ENCODE measurements around the gene IQSEC1. TPM values are rescaled to one million over a fixed set of nuclear protein-coding genes. Genes with fewer than 3 reads are reported as not detected.

IQSEC1 gene
- total RNA-seq, 1 experiment from 2014 or later, result 13.0 TPM

DNA sequence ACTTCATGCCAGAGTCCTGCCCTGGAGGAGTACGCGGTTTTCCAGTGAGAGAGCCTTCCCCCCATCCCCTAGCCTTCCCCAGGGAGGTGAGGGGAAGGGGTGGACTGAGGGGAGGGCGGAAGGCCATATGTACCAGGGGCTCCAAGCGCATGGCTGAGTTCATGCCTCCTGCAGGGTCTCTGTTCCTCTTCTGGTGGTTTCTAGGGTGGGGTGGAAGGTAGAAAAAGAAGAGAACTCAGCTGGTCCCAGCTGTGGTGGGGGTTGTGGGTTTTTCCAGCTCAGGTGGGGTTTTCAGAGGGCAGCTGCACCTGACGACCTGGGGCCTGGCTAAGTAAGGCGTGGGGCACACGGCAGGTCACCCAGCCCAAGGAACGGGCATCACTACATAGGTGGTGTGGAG, 10.7 kb upstream of the IQSEC1 start:
- DNase-seq (ENCODE audit: low spot score), result no peak
- CTCF ChIA-PET, result no interaction called here

DNA sequence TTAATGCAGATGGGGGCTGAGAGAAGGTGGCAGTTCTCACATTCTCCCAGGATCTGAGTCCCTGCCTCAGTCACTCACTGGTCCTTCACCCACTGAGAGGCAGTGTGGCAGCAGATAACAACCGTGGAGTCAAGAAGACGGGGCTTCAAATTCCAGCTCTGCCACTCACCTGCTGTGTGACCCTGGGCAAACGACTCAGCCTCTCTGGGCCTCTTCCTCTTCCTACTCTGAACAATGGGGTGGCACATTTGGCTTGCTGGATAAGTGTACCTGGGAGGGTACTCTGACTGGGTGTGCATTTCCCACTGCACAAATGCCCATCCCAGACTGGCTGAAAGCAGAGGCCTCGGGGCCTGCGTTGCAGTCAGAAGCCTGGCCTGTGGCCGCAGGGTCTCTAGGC, 10.0 kb upstream of the IQSEC1 start:
- H3K9me3 ChIP-seq (ENCODE audit: low read depth, low read length, poor library complexity, severe bottlenecking), result no peaks in the 10 kb centered on the region
- ChIA-PET POLR2A (ENCODE audit: low non-redundant PET) (no interaction called here), CTCF (no interaction called here)
- BruUV-seq (replicated peaks), result no TSS peak
- no peaks in the 10 kb centered on the region for H3K4me1 ChIP-seq (ENCODE audit: insufficient read depth, low read length, poor library complexity, severe bottlenecking)
- H3K36me3 ChIP-seq (ENCODE audit: insufficient read depth, low read length, poor library complexity, severe bottlenecking), result no peaks in the 10 kb centered on the region
- H3K27ac ChIP-seq (ENCODE audit: low read depth, low read length, poor library complexity, severe bottlenecking), result no peak overlapping the region
- DNase-seq (ENCODE audit: low spot score), result no peak
- peaks cover 4% of the 10 kb centered on the region for H3K27me3 ChIP-seq (replicated peaks; ENCODE audit: insufficient read depth, low read depth, low read length, poor library complexity)
- no peak overlapping the region for H3K4me3 ChIP-seq (ENCODE audit: low read depth, low read length, poor library complexity, severe bottlenecking)
- intact Hi-C loops (cut with micrococcal nuclease; ENCODE audit: unreplicated experiment), result no loop called here
- TF ChIP-seq, protein P1, sequence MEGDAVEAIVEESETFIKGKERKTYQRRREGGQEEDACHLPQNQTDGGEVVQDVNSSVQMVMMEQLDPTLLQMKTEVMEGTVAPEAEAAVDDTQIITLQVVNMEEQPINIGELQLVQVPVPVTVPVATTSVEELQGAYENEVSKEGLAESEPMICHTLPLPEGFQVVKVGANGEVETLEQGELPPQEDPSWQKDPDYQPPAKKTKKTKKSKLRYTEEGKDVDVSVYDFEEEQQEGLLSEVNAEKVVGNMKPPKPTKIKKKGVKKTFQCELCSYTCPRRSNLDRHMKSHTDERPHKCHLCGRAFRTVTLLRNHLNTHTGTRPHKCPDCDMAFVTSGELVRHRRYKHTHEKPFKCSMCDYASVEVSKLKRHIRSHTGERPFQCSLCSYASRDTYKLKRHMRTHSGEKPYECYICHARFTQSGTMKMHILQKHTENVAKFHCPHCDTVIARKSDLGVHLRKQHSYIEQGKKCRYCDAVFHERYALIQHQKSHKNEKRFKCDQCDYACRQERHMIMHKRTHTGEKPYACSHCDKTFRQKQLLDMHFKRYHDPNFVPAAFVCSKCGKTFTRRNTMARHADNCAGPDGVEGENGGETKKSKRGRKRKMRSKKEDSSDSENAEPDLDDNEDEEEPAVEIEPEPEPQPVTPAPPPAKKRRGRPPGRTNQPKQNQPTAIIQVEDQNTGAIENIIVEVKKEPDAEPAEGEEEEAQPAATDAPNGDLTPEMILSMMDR (conservative IDR thresholded peaks at IDR 0.05; ENCODE audit: low read depth, low read length), result no peak
- no peak for TF ChIP-seq EZH2 (IDR thresholded peaks at IDR 0.05; ENCODE audit: borderline replicate concordance, low read depth, low read length, poor library complexity, severe bottlenecking)

More for the DNA sequence above, 10.7 kb upstream of the IQSEC1 start:
- H3K36me3 ChIP-seq (ENCODE audit: insufficient read depth, low read length, poor library complexity, severe bottlenecking), result no peaks in the 10 kb centered on the region
- H3K9me3 ChIP-seq (ENCODE audit: low read depth, low read length, poor library complexity, severe bottlenecking), result no peaks in the 10 kb centered on the region
- TF ChIP-seq EZH2 (IDR thresholded peaks at IDR 0.05; ENCODE audit: borderline replicate concordance, low read depth, low read length, poor library complexity, severe bottlenecking), result no peak
- TF ChIP-seq, protein P1 (conservative IDR thresholded peaks at IDR 0.05; ENCODE audit: low read depth, low read length), result no peak
- intact Hi-C loops (cut with micrococcal nuclease; ENCODE audit: unreplicated experiment), result no loop called here
- no peaks in the 10 kb centered on the region for H3K4me1 ChIP-seq (ENCODE audit: insufficient read depth, low read length, poor library complexity, severe bottlenecking)
- H3K27me3 ChIP-seq (replicated peaks; ENCODE audit: insufficient read depth, low read depth, low read length, poor library complexity), result no peaks in the 10 kb centered on the region
- no TSS peak for BruUV-seq (replicated peaks)
- POLR2A ChIA-PET (ENCODE audit: low non-redundant PET), result no interaction called here
- no peak overlapping the region for H3K4me3 ChIP-seq (ENCODE audit: low read depth, low read length, poor library complexity, severe bottlenecking)
- no peak overlapping the region for H3K27ac ChIP-seq (ENCODE audit: low read depth, low read length, poor library complexity, severe bottlenecking)

DNA sequence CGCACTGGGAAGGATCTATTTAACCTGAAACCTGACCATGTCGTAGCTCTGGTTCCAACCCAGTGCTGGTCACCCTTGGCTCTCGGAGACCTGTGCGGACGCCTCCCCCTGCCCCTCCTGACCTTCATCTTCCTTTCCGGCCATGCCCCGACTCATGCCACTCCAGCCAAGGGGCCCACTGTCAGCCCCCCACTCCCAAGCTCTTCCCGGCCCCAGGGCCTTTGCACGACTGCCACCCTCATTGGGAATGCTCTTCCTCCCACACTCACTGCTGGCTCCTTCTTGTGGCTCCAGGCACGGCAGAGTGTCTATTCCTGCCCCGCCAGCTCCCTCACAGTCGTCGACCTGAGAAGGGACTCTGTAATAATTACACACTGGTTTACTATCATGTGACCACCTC, 9.4 kb upstream of the IQSEC1 start:
- Histone ChIP-seq H3K27ac (ENCODE audit: low read depth, low read length, poor library complexity, severe bottlenecking) (no peak overlapping the region), H3K27me3 (replicated peaks; ENCODE audit: insufficient read depth, low read depth, low read length, poor library complexity) (peaks cover 4% of the 10 kb centered on the region), H3K36me3 (ENCODE audit: insufficient read depth, low read length, poor library complexity, severe bottlenecking) (no peaks in the 10 kb centered on the region), H3K4me1 (ENCODE audit: insufficient read depth, low read length, poor library complexity, severe bottlenecking) (no peaks in the 10 kb centered on the region), H3K9me3 (ENCODE audit: low read depth, low read length, poor library complexity, severe bottlenecking) (no peaks in the 10 kb centered on the region), H3K4me3 (ENCODE audit: low read depth, low read length, poor library complexity, severe bottlenecking) (no peak overlapping the region)
- intact Hi-C loops (cut with micrococcal nuclease; ENCODE audit: unreplicated experiment), result no loop called here
- DNase-seq (ENCODE audit: low spot score), result no peak
- BruUV-seq (replicated peaks), result no TSS peak
- ChIA-PET POLR2A (ENCODE audit: low non-redundant PET) (no interaction called here), CTCF (no interaction called here)
- TF ChIP-seq, protein P1 (conservative IDR thresholded peaks at IDR 0.05; ENCODE audit: low read depth, low read length), result no peak
- no peak for TF ChIP-seq EZH2 (IDR thresholded peaks at IDR 0.05; ENCODE audit: borderline replicate concordance, low read depth, low read length, poor library complexity, severe bottlenecking)

All from A673 (cell line).